ENCODE data around the gene ERC2.

Gene ERC2

DNA sequence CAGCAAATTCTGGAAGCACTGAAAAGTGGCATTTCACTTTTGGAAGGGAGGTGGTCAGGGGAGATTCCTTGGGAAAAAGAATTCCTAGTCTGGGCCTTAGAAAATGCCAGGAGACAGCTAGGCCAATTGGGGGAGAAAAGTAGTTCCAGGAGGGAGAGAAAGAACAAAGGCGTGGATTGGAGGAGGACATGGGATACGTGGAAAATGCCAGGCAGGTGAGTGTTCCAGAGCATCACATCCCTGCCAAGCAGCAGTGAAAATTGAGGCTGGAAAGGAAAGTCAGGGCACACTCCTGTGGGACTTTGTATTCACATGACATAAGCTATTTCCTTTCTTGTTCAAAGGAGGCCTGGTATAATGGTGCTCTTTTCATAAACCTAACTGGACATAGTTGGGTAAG, 846.6 kb downstream of the ERC2 start:
- no peaks in the 10 kb centered on the region for H3K9me3 ChIP-seq (ENCODE audit: low read length)
- H3K4me1 ChIP-seq (ENCODE audit: insufficient read depth, low read length), result no peaks in the 10 kb centered on the region
- H3K36me3 ChIP-seq (ENCODE audit: insufficient read depth, low read length), result no peaks in the 10 kb centered on the region
- no peaks in the 10 kb centered on the region for H3K27me3 ChIP-seq (ENCODE audit: insufficient read depth, low read length)
- H2AFZ ChIP-seq (ENCODE audit: low read depth, low read length), result no peak overlapping the region
- H3K4me3 ChIP-seq (ENCODE audit: low read length), result no peak overlapping the region

DNA sequence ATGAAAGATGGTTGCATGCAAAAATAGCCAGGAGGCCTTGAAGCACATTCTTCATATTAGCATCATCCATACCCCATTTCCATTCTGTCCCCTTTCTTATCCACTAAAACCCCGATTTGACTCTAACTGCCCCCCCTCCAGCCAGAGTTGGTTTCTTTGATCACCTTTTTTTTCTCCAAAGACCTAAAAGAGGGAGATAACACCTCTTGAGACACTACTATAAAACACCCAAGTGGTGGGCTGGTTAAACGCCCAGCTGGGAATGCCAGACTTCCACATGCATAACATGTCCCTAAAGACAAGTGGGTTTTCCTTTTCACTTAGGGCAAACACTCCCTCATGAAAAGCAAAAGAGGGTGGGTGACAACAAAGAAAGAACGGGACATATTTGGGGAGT, 847.2 kb downstream of the ERC2 start:
- H3K9me3 ChIP-seq (ENCODE audit: low read length), result no peaks in the 10 kb centered on the region
- no peaks in the 10 kb centered on the region for H3K27me3 ChIP-seq (ENCODE audit: insufficient read depth, low read length)
- no peak overlapping the region for H3K4me3 ChIP-seq (ENCODE audit: low read length)
- H2AFZ ChIP-seq (ENCODE audit: low read depth, low read length), result no peak overlapping the region
- H3K4me1 ChIP-seq (ENCODE audit: insufficient read depth, low read length), result peaks cover 2% of the 10 kb centered on the region
- no peaks in the 10 kb centered on the region for H3K36me3 ChIP-seq (ENCODE audit: insufficient read depth, low read length)

DNA sequence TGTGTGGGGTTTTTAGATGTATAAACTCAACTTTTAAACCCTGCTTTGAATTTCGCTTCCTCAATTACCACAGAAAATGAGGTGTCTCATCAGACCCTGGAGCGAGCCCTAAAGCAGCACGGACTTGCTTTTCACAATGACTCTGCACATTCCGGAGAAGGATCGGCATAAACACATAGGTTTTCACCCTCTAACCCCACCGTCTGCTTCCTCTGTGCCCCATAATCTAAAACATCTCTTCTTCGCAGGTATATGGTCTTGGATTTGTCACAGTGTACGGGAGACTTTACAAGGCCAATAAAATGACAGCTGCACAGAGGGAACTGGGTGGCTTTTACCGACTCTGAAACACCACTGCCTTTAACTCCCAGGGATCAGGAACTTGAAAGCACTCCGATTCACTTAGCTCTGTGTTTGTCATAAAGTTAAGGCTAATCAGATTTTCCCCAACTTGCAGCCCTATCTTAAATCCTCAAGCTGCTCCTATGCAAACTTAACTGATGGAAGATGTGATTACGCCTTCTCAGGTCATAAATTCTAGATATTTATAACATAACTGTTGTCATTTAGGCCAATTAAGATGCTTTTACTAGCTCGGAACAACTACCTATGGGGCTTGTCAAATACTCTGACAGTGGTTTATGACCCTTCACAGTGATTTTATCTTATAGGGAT, 847.8 kb downstream of the ERC2 start:
- Histone ChIP-seq H3K9me3 (ENCODE audit: low read length) (no peaks in the 10 kb centered on the region), H2AFZ (ENCODE audit: low read depth, low read length) (no peak overlapping the region), H3K4me1 (ENCODE audit: insufficient read depth, low read length) (peaks cover 7% of the 10 kb centered on the region), H3K4me3 (ENCODE audit: low read length) (no peak overlapping the region), H3K27me3 (ENCODE audit: insufficient read depth, low read length) (no peaks in the 10 kb centered on the region), H3K36me3 (ENCODE audit: insufficient read depth, low read length) (no peaks in the 10 kb centered on the region)

DNA sequence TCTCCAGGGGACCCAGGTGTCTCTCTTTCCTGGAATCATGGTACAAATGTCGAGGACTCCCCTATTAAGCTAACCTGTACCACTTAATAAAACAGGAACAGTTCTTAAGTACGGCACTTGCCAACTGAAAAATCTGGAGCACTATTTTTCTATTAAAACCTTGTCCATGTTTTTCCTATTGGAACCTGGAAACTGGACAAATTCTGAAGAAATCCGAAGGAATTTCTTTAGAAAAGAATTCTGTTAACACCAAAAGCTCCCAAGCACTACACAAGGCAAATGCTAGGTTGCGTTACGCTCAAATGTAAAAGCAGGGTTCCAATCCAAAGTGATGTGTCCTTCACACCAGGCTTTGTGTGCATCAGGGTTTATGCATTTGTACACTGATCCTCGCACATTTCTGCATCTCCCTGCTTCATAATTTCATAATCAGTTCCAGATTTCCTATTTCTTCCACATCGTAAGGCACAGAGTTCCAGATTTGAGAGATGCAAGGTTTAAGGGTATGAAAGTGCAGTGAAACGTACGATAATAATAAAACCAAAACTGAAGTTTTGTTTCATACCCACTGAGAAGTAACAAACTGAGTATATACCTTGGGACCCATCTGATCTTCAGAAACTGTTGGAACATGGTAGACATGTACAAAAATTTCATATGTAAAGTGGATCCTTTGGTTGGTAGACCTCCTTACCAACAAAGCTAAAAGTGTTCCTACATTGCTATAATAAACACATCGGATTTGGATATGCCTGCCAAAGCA, 849.0 kb downstream of the ERC2 start:
- no peaks in the 10 kb centered on the region for H3K27me3 ChIP-seq (ENCODE audit: insufficient read depth, low read length)
- peaks cover 10% of the 10 kb centered on the region for H3K4me1 ChIP-seq (ENCODE audit: insufficient read depth, low read length)
- H3K36me3 ChIP-seq (ENCODE audit: insufficient read depth, low read length), result no peaks in the 10 kb centered on the region
- H3K4me3 ChIP-seq (ENCODE audit: low read length), result no peak overlapping the region
- no peak overlapping the region for H2AFZ ChIP-seq (ENCODE audit: low read depth, low read length)
- no peaks in the 10 kb centered on the region for H3K9me3 ChIP-seq (ENCODE audit: low read length)

DNA sequence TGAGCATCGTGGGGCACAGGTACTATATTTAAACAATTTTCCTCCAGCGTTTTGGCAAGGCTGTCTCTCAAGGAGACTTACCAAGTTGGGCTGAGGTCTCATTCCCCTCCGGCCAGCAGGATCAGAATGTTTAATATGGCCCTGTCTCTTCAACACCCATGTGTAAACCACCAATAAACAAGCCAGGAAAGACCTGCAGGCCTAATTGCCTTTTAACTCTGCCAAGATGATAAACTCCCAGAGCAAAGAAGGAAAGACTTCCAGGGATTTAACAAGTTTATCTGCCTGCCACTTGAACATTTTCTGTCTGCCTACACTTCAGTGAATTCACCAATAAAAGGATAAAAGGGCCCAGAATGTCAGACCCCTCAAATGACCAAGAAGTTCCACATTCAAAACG, 850.9 kb downstream of the ERC2 start:
- Histone ChIP-seq H3K27me3 (ENCODE audit: insufficient read depth, low read length) (no peaks in the 10 kb centered on the region), H3K36me3 (ENCODE audit: insufficient read depth, low read length) (no peaks in the 10 kb centered on the region), H3K4me1 (ENCODE audit: insufficient read depth, low read length) (peaks cover 10% of the 10 kb centered on the region), H2AFZ (ENCODE audit: low read depth, low read length) (no peak overlapping the region), H3K4me3 (ENCODE audit: low read length) (no peak overlapping the region), H3K9me3 (ENCODE audit: low read length) (no peaks in the 10 kb centered on the region)

DNA sequence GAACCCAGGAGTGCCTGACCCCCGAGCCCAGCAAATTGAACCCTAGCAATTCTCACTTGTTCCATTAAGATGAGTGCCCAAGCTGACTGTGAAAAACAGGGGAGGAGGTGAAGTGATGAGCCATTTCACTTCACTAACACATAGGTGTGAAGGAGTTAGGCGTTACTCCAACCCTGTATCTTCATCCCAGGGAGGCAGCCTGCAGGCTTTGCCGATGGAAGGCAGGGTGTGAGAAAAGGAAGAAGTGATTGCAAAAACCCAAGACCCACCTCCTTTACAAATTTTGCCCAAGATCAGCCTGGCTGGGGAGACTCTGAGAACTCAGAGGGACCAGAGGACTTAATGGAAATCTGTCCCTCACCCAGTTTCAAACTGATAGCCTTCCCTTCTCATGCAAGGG, 851.5 kb downstream of the ERC2 start:
- Histone ChIP-seq H3K4me1 (ENCODE audit: insufficient read depth, low read length) (peaks cover 10% of the 10 kb centered on the region), H3K36me3 (ENCODE audit: insufficient read depth, low read length) (no peaks in the 10 kb centered on the region), H3K9me3 (ENCODE audit: low read length) (no peaks in the 10 kb centered on the region), H3K27me3 (ENCODE audit: insufficient read depth, low read length) (no peaks in the 10 kb centered on the region), H3K4me3 (ENCODE audit: low read length) (no peak overlapping the region), H2AFZ (ENCODE audit: low read depth, low read length) (no peak overlapping the region)

DNA sequence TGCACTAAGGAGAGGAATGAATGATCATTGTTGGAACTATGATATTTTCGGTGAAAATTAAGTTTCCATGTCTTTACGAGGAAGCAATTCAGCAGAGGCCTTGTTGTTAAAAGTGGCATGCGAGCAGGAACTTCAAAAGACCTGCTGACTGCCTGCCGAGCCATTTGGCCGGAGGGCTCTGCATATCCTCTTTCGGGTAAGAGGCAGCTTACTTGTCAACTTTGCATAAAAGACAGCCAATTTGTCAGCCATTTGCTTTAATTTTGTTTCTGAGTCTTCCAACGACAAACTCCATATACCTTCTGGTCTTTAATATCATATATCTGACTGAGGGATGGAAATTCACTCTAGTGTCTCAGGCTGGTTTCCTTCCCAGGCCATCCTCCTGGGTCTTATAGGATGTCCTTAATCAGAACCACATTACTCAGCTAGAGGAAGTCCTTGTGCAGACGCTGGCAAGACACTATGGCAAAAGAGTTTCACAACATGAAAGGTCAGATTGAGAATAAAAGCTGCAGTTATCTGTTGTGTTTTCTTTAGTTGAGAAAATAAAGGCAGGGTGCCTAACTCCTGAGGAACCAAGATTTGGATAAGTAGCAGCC, 852.5 kb downstream of the ERC2 start:
- H3K36me3 ChIP-seq (ENCODE audit: insufficient read depth, low read length), result no peaks in the 10 kb centered on the region
- H3K27me3 ChIP-seq (ENCODE audit: insufficient read depth, low read length), result no peaks in the 10 kb centered on the region
- H3K9me3 ChIP-seq (ENCODE audit: low read length), result no peaks in the 10 kb centered on the region

DNA sequence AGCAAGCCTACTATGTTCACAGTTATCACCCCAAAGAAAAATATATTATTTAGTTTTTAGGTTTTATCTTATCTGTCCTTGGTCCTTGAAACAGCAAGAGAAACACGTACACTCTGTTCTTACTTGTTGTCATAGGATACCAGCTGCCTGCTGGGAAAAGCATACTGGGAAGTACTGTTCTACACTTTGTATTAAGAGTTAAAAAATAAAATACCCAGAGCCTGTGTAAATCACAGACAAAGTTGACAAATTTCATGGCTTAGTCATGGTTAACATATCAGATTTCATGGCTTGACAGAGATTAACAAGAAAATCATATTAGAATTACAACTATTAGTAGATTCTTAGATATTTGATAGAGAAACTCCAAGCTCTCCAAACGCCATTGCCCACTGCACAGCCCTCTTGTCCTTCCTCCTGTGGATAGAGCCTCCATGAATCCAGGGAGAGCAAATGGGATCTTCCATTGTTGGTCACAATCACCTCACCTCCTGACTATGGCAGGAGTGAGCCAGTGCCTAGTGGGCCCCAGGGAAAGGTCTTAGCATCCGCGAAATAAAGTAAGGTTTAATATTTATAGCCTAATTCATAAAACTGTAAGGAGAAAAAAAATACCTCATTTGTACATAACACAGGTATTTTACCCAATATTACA, 853.1 kb downstream of the ERC2 start:
- peaks cover 10% of the 10 kb centered on the region for H3K4me1 ChIP-seq (ENCODE audit: insufficient read depth, low read length)

More for the DNA sequence above, 852.5 kb downstream of the ERC2 start:
- Histone ChIP-seq H3K4me3 (ENCODE audit: low read length) (no peak overlapping the region), H2AFZ (ENCODE audit: low read depth, low read length) (no peak overlapping the region), H3K4me1 (ENCODE audit: insufficient read depth, low read length) (peaks cover 10% of the 10 kb centered on the region)

DNA sequence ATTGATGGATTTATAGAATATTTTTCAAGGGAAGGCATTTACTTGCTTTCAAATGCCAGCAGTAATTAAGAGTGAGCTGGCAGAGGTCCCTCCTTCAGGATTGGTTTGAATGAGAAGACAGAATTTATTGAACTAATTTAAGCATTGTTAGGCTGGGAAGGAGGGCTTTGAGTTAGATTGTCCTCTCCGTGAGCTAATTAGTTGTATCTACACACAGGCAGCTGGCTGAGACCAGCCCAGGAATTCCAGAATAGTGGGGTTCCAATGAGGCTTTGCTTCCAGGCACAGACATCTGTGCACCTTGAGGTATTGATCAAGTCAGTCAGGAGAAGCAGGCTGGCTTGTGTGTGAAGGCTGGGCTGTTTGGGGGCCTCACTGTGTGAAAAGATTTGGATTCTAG, 857.1 kb downstream of the ERC2 start:
- no peaks in the 10 kb centered on the region for H3K9me3 ChIP-seq (ENCODE audit: low read length)
- no peaks in the 10 kb centered on the region for H3K36me3 ChIP-seq (ENCODE audit: insufficient read depth, low read length)
- no peak overlapping the region for H3K4me3 ChIP-seq (ENCODE audit: low read length)
- no peaks in the 10 kb centered on the region for H3K27me3 ChIP-seq (ENCODE audit: insufficient read depth, low read length)
- no peak overlapping the region for H2AFZ ChIP-seq (ENCODE audit: low read depth, low read length)
- H3K4me1 ChIP-seq (ENCODE audit: insufficient read depth, low read length), result peaks cover 9% of the 10 kb centered on the region

More for the DNA sequence above, 853.1 kb downstream of the ERC2 start:
- Histone ChIP-seq H3K27me3 (ENCODE audit: insufficient read depth, low read length) (no peaks in the 10 kb centered on the region), H2AFZ (ENCODE audit: low read depth, low read length) (no peak overlapping the region), H3K4me3 (ENCODE audit: low read length) (no peak overlapping the region), H3K9me3 (ENCODE audit: low read length) (no peaks in the 10 kb centered on the region), H3K36me3 (ENCODE audit: insufficient read depth, low read length) (no peaks in the 10 kb centered on the region)

DNA sequence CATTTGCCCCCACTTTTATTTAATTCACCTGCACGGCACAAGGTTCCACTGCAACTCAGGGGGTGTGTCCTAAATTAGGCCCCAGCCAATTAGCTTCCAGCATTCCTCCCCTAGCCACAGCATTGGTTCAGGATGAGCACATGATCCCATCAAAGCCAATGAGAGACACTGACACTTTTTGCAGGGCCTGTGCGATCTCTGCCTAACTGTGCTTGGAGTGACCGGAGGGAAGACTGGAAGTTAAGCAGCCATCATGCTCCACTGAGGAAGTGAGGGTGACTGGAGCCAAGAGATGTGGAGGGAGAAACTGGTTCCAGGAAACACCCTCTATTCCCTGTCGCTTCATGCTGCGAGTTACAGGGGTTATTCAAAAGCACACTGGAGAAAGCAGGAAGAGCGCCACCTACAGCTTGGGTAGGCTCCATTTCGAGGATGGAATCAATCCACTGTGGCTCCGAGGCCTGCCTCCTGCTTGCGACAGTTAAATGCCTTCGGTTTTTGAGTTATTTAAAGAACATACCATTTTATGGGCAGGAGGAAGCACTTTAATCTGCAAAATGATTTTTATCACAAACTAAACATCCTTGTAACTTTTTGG, 858.9 kb downstream of the ERC2 start:
- H3K9me3 ChIP-seq (ENCODE audit: low read length), result no peaks in the 10 kb centered on the region
- no peak overlapping the region for H3K4me3 ChIP-seq (ENCODE audit: low read length)
- no peaks in the 10 kb centered on the region for H3K27me3 ChIP-seq (ENCODE audit: insufficient read depth, low read length)
- peaks cover 1% of the 10 kb centered on the region for H3K4me1 ChIP-seq (ENCODE audit: insufficient read depth, low read length)
- no peaks in the 10 kb centered on the region for H3K36me3 ChIP-seq (ENCODE audit: insufficient read depth, low read length)
- H2AFZ ChIP-seq (ENCODE audit: low read depth, low read length), result no peak overlapping the region

DNA sequence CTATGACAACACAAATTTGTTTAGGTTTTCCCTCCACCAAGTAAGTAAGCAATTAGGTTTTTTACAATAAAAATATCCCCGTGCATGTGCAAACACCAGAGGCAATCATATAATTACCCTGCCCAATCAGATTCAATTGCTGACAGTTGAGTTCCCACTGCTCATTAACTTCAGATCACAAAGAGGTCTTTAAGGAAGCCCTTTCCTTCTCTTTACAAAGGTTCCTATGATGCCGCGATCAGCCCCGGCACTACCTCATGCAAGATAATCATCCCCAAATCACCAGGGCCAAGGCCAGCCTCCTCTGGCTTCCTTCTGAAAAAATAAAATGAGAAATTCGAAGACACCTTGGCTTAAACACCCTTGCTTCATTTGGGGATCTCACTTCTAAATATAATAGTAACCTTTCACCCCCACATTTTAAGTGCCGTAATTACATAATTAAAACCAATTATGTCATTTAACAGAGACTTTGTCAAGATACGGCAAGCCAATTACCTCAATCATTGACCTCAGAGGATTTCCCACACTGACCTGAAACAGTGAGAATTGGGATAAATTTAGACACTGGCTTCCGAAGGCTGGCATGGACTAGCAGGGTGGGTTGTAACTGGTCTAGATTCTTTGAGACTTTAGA, 859.8 kb downstream of the ERC2 start:
- Histone ChIP-seq H3K4me3 (ENCODE audit: low read length) (no peak overlapping the region), H2AFZ (ENCODE audit: low read depth, low read length) (no peak overlapping the region), H3K36me3 (ENCODE audit: insufficient read depth, low read length) (no peaks in the 10 kb centered on the region), H3K4me1 (ENCODE audit: insufficient read depth, low read length) (peaks cover 2% of the 10 kb centered on the region), H3K9me3 (ENCODE audit: low read length) (no peaks in the 10 kb centered on the region), H3K27me3 (ENCODE audit: insufficient read depth, low read length) (no peaks in the 10 kb centered on the region)

DNA sequence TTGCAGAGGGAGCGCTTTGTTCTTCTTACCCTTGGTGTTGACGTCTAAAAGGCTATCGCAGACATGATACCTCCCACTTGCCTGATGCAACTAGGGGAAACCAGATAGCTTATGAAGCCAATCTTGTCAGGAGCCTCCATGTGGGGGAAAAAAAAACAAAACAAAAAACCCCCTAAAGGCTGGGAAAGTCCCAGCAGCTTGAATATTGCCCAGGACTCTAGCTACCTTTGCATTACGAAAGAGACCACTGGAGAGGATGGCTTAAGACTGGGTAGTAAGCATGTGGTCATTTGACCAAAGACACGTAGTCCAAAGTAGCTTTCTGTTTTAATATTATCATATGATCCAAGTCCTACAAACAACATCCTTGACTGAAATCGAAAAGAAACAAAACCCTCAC, 860.4 kb downstream of the ERC2 start:
- H3K4me3 ChIP-seq (ENCODE audit: low read length), result no peak overlapping the region

More for the DNA sequence above, 860.4 kb downstream of the ERC2 start:
- Histone ChIP-seq H3K36me3 (ENCODE audit: insufficient read depth, low read length) (no peaks in the 10 kb centered on the region), H3K27me3 (ENCODE audit: insufficient read depth, low read length) (no peaks in the 10 kb centered on the region), H2AFZ (ENCODE audit: low read depth, low read length) (no peak overlapping the region), H3K9me3 (ENCODE audit: low read length) (no peaks in the 10 kb centered on the region), H3K4me1 (ENCODE audit: insufficient read depth, low read length) (peaks cover 2% of the 10 kb centered on the region)
